DMS53 treated with DMSO at 0.1 percent for 48 hours (cell line): ENCODE results near the gene PSMB9.
"Not testable (repeated sequence)": the region's sequence is repeated elsewhere in the genome, so short reads cannot be mapped to it uniquely, and the experiment has no call there.

Source experiments
- DNase-seq: peaks from one replicate; lab custom pipeline; 2025; ENCODE audit not compliant: unreplicated experiment; lab: John Stamatoyannopoulos, UW

Gene PSMB9

GRCh38 chr6:32853541-32854375, at the start of gene PSMB9, which contains the start of gene TAP1:
TSS of gene PSMB9 (plus strand) at chr6:32854192. CDS start at chr6:32854230, 38 bp downstream.
TSS of gene TAP1 (minus strand) at chr6:32853704. CDS start at chr6:32853636, 68 bp downstream.
- peak; percentile 90 for DNase-seq

DNA sequence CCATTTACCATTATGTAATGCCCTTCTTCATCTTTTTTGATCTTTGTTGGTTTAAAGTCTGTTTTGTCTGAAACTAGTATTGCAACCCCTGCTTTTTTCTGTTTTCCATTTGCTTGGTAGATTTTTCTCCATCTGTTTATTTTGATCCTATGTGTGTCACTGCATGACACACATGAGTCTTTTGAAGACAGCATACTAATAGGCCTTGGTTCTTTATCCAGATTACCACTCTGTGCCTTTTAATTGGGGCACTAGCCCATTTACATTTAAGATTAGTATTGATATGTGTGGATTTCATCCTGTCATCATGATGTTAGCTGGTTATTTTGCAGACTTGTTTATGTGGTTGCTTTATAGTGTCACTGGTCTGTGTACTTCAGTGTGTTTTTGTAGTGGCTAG, 48.6 kb upstream of the PSMB9 start:
- DNase-seq = not testable (repeated sequence)

DNA sequence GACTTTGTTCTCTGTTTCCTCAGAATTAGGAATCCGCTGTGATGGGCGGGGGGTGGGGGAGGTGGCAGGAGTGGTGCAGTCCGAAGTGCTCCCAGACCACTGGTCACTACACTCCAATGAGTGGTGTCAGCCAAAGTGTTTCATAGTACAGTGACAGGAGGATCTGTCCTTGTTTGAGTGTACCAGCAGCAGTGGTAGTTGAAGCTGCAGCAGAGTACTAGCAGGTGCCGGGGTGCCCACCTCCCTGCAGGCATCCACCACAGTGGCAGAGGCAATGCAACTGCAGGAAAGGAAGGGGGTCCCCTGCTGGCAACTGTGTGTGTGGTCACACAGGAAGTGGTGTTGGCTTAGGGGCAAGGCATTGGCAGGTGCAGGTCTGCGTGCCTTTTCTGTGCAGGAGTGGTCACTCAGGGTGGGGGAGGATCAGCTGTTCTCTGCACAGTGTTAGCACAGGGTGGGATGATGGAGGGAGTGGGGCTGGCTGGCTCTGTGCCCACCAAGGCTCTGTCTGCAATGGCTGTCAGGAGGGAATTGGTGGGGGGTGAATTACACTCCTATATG, 46.9 kb upstream of the PSMB9 start:
- DNase-seq = no peak

- no peak for DNase-seq
Measured at GRCh38 chr6:32809171-32809570, 44.8 kb upstream of the PSMB9 start.

GRCh38 chr6:32814145-32814544, 39.8 kb upstream of the PSMB9 start:
- no peak for DNase-seq

- DNase-seq = no peak
Measured at GRCh38 chr6:32815115-32815514, 38.9 kb upstream of the PSMB9 start.

GRCh38 chr6:32815996-32816395, 38.0 kb upstream of the PSMB9 start:
- DNase-seq = no peak

- no peak for DNase-seq
Measured at GRCh38 chr6:32816746-32817204, 37.2 kb upstream of the PSMB9 start, which contains the start of gene HLA-DOB. TSS of gene HLA-DOB (minus strand) at chr6:32817002. CDS start at chr6:32816951, 51 bp downstream.

GRCh38 chr6:32818867-32819266, 35.1 kb upstream of the PSMB9 start:
- no peak for DNase-seq

DNA sequence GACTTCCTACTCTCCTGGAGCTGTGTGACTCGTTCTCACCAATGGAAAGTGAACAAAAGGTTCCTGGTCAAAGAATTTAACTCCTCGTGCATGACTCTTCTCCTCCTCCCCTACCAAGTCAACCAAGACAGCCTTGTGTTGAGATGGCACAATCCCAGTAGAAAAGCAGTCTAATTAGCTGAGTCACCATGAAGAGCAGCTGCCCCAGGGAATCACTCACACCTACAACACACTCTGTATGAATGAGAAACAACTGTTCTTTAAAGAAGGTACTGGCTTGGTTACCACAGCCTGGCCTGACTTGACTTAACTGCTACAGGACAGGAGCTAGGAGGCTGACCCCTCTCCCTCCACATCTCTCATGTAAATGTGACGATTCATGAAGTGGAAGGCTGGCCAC, 34.3 kb upstream of the PSMB9 start:
- peak; percentile 57 for DNase-seq

- DNase-seq = peak; percentile 13
Measured at GRCh38 chr6:32825966-32826365, 28.0 kb upstream of the PSMB9 start.

DNA sequence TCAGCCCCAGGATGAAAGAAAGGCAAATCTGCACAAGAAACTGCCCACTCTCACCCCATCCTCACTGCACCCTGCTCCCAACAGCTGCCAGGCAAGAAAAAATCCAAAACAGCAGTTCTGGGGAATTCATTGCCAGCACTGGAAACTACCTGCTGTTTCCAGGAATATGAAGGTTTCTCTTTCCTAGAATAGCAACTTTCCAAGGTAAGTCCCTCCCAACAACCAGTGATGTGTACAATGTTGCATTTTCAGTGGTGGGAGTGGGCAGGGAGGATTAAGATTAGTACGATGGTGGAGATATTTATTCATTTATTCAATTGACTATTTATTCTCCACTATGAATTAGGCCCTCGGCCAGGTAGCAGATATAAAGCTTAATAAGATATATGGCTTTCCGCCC, 27.0 kb upstream of the PSMB9 start:
- no peak for DNase-seq

- DNase-seq = no peak
Measured at GRCh38 chr6:32829495-32829894, 24.5 kb upstream of the PSMB9 start.

DNA sequence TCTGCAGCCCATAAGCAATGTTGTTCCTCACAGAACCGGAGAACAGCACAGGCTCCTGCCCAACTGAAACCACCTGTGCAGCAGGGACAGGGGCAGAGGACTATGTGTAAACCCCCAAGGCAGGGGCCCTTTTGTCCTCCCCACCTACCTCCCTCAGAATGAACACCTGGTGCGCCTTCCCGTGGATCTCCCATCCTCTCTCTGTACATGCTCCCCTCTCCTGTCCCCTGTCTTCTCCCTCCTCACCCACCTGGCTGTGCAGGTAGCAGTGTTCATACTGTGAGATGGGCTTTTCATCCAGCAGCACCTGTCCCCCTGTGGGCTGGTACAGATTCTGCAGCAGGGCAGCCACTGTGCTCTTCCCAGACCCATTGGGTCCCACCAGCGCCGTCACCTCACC, 24.0 kb upstream of the PSMB9 start:
- DNase-seq = no peak

DNA sequence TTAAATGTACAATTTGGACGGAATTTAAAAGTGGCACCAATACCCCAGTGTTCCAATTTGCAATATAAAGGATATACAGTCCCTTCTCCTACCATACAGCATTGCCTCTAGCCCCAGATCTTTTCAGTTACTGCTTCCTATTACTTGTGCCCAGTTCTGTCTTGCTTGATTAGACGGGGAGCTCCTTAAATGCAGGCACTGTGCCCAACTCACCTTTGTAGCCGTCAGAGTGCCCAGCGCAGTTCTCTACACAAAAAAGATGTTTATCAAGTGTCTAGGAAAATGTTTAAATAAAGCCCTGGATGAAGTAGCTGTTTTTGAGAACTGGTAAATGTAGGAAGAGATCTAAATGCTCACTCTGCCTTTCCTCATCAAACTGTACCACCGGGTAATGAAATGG, 23.1 kb upstream of the PSMB9 start:
- DNase-seq = no peak

GRCh38 chr6:32832535-32832934, 21.5 kb upstream of the PSMB9 start:
- DNase-seq = no peak

- DNase-seq = no peak
Measured at GRCh38 chr6:32833664-32834063, 20.3 kb upstream of the PSMB9 start.

GRCh38 chr6:32835167-32835893, 18.7 kb upstream of the PSMB9 start:
- no peak for DNase-seq

DNA sequence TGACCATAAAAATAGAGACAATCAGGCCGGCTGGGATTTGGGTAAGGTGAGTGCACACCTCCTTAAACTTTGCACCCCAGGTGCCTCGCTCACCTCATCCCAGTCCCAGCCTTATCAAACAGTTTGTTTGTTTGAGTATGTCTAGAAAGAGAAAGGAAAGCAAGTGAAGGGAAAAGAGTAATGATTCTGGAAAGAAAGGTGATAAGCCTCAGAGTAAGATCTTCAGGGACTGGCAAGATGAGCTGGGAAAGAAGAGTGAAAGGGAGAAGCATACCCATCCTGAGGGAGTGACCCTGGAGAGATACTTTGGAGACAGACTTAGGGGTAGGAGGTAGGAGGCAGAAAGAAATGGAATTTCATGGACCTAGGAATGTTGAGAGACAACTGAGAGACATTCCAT, 17.1 kb upstream of the PSMB9 start:
- no peak for DNase-seq

GRCh38 chr6:32837651-32838113, 16.3 kb upstream of the PSMB9 start:
- DNase-seq = no peak

DNA sequence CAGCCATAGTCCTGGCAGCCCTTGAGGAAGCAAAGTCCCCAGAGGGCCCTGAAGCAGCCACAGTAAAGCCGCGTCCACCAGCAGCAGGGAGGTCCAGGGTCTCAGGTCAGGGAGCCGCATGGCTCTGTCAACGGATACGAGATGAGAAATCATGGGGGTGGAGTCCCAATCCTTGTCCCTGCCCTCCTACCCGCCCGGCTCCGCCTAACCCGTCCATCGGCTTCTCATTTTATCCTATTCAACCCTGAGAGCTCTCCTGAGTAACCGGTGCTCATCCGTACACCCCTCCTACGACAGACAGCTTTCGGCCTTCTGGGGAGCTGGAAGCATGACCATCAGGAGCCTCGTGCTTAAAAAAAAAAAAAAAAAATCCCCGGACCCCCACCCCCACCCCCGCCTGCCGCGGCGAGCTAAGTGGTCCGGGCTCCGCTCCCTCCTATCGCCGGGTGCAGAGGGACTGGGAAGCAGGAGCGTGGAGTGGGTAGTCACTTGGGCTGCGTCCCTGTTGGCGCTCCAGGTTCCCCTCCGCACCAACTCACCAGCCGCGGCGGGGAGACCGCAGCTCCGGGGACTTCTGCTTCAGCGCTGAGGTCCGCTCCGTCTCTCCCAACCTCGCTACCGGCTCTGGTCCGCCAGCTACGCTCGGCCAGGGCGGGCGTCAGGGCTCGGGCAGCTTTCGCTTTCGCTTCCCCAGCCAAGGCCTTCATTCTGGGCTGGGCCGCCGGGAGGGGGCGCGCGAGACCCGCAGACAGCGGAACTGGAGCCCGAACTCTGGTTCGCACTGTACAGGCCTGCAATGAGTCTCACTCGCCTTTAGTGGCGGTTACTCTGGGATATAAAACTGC, 15.7 kb upstream of the PSMB9 start, which contains the start of gene TAP2:
TAP2 (minus strand) TSS at position 626 of the 845 bp plus-strand sequence; CDS start at position 120, 506 bp downstream.
- DNase-seq = peak; percentile 89
